NOMO-1 treated with dmso at 0.1 percent for 144 hours (cell line): ENCODE measurements around the gene ARSI.

Experiments
- DNase-seq: peaks from one replicate; lab custom pipeline; 2025; ENCODE audit not compliant: unreplicated experiment; lab: John Stamatoyannopoulos, UW

The ARSI gene

GRCh38 chr5:150271296-150271692 is 31.4 kb downstream of the ARSI start:
- DNase-seq, result no peak

GRCh38 chr5:150270541-150271295 is 32.0 kb downstream of the ARSI start:
- no peak for DNase-seq

- DNase-seq, result no peak
Measured at GRCh38 chr5:150266871-150267291, 35.8 kb downstream of the ARSI start.

- no peak for DNase-seq
Measured at GRCh38 chr5:150265870-150266383, 36.8 kb downstream of the ARSI start.

- DNase-seq, result no peak
Measured at GRCh38 chr5:150264667-150265603, 37.8 kb downstream of the ARSI start.

GRCh38 chr5:150263801-150264621 is 38.7 kb downstream of the ARSI start:
- peak; percentile 52 for DNase-seq

GRCh38 chr5:150263375-150263775 is 39.3 kb downstream of the ARSI start:
- no peak for DNase-seq

- no peak for DNase-seq
Measured at GRCh38 chr5:150262502-150262901, 40.2 kb downstream of the ARSI start.

GRCh38 chr5:150261231-150261630 is 41.5 kb downstream of the ARSI start:
- DNase-seq, result no peak

- DNase-seq, result no peak
Measured at GRCh38 chr5:150258130-150258529, 44.6 kb downstream of the ARSI start.

- no peak for DNase-seq
Measured at GRCh38 chr5:150257424-150257823, 45.3 kb downstream of the ARSI start.

GRCh38 chr5:150256410-150257064 is 46.2 kb downstream of the ARSI start:
- DNase-seq, result no peak

GRCh38 chr5:150255659-150256409 is 46.9 kb downstream of the ARSI start:
- DNase-seq, result no peak

GRCh38 chr5:150254774-150255173 is 47.9 kb downstream of the ARSI start:
- DNase-seq, result no peak

GRCh38 chr5:150254363-150254762 is 48.3 kb downstream of the ARSI start:
- no peak for DNase-seq

GRCh38 chr5:150253416-150254208 is 49.1 kb downstream of the ARSI start:
- no peak for DNase-seq

- DNase-seq, result no peak
Measured at GRCh38 chr5:150252489-150252888, 50.2 kb downstream of the ARSI start.

- no peak for DNase-seq
Measured at GRCh38 chr5:150251504-150251903, 51.2 kb downstream of the ARSI start.

- DNase-seq, result no peak
Measured at GRCh38 chr5:150249744-150250143, 53.0 kb downstream of the ARSI start.
